Measurements from ENCODE around the gene TCP1. TPM values are rescaled to one million over a fixed set of nuclear protein-coding genes. Genes with fewer than 3 reads are reported as not detected.
A peak's percentile ranks its signal among the peaks of the same experiment; 100 is the strongest.
"Not testable (repeated sequence)": the region's sequence is repeated elsewhere in the genome, so short reads cannot be mapped to it uniquely, and the experiment has no call there.

TCP1 gene
- total and polyA plus RNA-seq, 2 experiments from 2014 or later, result 130 to 166 TPM

- Histone ChIP-seq H3K9me3 (ENCODE audit: low read depth) (no peaks in the 10 kb centered on the region), H3K4me3 (no peak overlapping the region), H3K79me2 (peaks cover under 1% of the 10 kb centered on the region), H4K20me1 (ENCODE audit: insufficient read depth, poor library complexity, severe bottlenecking) (no peaks in the 10 kb centered on the region), H3K27ac (no peak overlapping the region), H3K4me1 (ENCODE audit: insufficient read depth) (peaks cover 9% of the 10 kb centered on the region), H3K4me2 (no peak overlapping the region), H3K27me3 (no peaks in the 10 kb centered on the region), H3K36me3 (replicated peaks; ENCODE audit: insufficient read depth, low read depth) (no peaks in the 10 kb centered on the region), H3K9me2 (replicated peaks; ENCODE audit: insufficient read depth) (no peaks in the 10 kb centered on the region), H2AFZ (no peak overlapping the region)
- TF ChIP-seq, protein P1, sequence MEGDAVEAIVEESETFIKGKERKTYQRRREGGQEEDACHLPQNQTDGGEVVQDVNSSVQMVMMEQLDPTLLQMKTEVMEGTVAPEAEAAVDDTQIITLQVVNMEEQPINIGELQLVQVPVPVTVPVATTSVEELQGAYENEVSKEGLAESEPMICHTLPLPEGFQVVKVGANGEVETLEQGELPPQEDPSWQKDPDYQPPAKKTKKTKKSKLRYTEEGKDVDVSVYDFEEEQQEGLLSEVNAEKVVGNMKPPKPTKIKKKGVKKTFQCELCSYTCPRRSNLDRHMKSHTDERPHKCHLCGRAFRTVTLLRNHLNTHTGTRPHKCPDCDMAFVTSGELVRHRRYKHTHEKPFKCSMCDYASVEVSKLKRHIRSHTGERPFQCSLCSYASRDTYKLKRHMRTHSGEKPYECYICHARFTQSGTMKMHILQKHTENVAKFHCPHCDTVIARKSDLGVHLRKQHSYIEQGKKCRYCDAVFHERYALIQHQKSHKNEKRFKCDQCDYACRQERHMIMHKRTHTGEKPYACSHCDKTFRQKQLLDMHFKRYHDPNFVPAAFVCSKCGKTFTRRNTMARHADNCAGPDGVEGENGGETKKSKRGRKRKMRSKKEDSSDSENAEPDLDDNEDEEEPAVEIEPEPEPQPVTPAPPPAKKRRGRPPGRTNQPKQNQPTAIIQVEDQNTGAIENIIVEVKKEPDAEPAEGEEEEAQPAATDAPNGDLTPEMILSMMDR (IDR thresholded peaks at IDR 0.05; ENCODE audit: poor library complexity), result no peak
- TF ChIP-seq EZH2 (IDR thresholded peaks at IDR 0.05; ENCODE audit: borderline replicate concordance), result no peak
- TF ChIP-seq EZH2phosphoT487 (IDR thresholded peaks at IDR 0.05; ENCODE audit: low read depth, severe bottlenecking, unreplicated experiment), result no peak
- DNase-seq (ENCODE audit: low spot score), result no peak
- WGBS (ENCODE audit: low lambda C conversion rate, missing lambda C conversion rate), result 90% methylated on average over 8 of the region's 8 CpGs
These were observed 12.5 kb upstream of the TCP1 start for GRCh38 chr6:159801935-159802334.

DNA sequence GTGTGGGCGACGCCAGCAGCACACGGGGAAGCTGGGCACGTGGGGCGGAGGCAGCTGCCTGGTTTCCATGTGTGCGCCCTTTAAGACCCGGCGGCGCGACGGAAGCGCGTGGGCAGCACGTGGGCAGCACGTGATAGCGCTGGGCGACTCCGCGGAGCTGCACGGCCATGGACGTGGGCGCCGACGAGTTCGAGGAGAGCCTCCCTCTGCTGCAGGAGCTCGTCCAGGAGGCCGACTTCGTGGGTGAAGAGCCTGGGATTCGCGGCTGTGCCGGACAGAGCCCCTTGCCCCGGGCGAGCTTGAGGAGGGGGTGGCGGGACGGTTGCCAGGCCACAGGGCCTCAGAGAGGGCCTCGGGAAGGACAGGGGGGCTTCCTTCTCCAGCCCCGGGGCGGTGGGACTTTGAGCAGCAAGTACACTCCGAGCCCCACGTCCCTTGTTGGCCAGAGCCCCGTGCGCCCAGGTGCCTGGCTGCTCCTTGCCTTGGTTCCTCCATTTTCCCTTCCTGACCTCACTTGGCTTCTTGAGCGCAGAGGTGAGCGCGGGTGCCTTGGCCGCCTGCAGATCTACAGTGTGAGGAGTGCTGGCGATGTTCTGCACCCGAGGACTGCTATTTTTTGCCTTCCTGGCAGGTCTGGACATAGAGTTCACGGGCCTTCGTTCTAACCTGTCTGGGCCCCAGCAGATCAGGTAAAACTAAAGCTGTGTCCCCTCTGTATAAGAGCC lies 10.9 kb upstream of the TCP1 start, which contains the start of gene PNLDC1:
Gene PNLDC1, plus strand, starts transcription at position 136 of the 725 bp plus-strand sequence. Its CDS starts 32 bp downstream, at position 168.
- no peak within 1 kb of the TSS for H3K4me3 ChIP-seq
- DNase-seq (ENCODE audit: low spot score), result no peak
- no peak for TF ChIP-seq EZH2phosphoT487 (IDR thresholded peaks at IDR 0.05; ENCODE audit: low read depth, severe bottlenecking, unreplicated experiment)
- TF ChIP-seq, protein P1 (IDR thresholded peaks at IDR 0.05; ENCODE audit: poor library complexity), result no peak
- TF ChIP-seq EZH2 (IDR thresholded peaks at IDR 0.05; ENCODE audit: borderline replicate concordance), result no peak
- no peak within 1 kb of the TSS for H3K4me2 ChIP-seq
- no peak within 1 kb of the TSS for H2AFZ ChIP-seq
- H4K20me1 ChIP-seq (ENCODE audit: insufficient read depth, poor library complexity, severe bottlenecking), result no peaks in the 10 kb centered on the region
- no peaks in the 10 kb centered on the region for H3K9me2 ChIP-seq (replicated peaks; ENCODE audit: insufficient read depth)
- 95% methylated on average over 19 of the region's 50 CpGs for WGBS (ENCODE audit: low lambda C conversion rate, missing lambda C conversion rate)
- no peaks in the 10 kb centered on the region for H3K36me3 ChIP-seq (replicated peaks; ENCODE audit: insufficient read depth, low read depth)
- no peaks in the 10 kb centered on the region for H3K27me3 ChIP-seq
- peaks cover 7% of the 10 kb centered on the region for H3K4me1 ChIP-seq (ENCODE audit: insufficient read depth)
- H3K79me2 ChIP-seq, result peaks cover 12% of the 10 kb centered on the region
- no peaks in the 10 kb centered on the region for H3K9me3 ChIP-seq (ENCODE audit: low read depth)
- no peak within 1 kb of the TSS for H3K27ac ChIP-seq

GRCh38 chr6:159797554-159797953 lies 8.2 kb upstream of the TCP1 start:
- Histone ChIP-seq H2AFZ (no peak overlapping the region), H3K79me2 (peaks cover 32% of the 10 kb centered on the region), H3K9me2 (replicated peaks; ENCODE audit: insufficient read depth) (no peaks in the 10 kb centered on the region), H3K4me2 (no peak overlapping the region), H3K36me3 (replicated peaks; ENCODE audit: insufficient read depth, low read depth) (no peaks in the 10 kb centered on the region), H3K27me3 (no peaks in the 10 kb centered on the region), H4K20me1 (ENCODE audit: insufficient read depth, poor library complexity, severe bottlenecking) (no peaks in the 10 kb centered on the region), H3K4me1 (ENCODE audit: insufficient read depth) (peaks cover 14% of the 10 kb centered on the region), H3K9me3 (ENCODE audit: low read depth) (no peaks in the 10 kb centered on the region), H3K4me3 (no peak overlapping the region), H3K27ac (no peak overlapping the region)
- TF ChIP-seq EZH2 (IDR thresholded peaks at IDR 0.05; ENCODE audit: borderline replicate concordance), result no peak
- TF ChIP-seq EZH2phosphoT487 (IDR thresholded peaks at IDR 0.05; ENCODE audit: low read depth, severe bottlenecking, unreplicated experiment), result no peak
- TF ChIP-seq, protein P1 (IDR thresholded peaks at IDR 0.05; ENCODE audit: poor library complexity), result no peak
- 97% methylated on average over 1 of the region's 1 CpG for WGBS (ENCODE audit: low lambda C conversion rate, missing lambda C conversion rate)
- no peak for DNase-seq (ENCODE audit: low spot score)

- not testable (repeated sequence) for H3K36me3 ChIP-seq (replicated peaks; ENCODE audit: insufficient read depth, low read depth); H3K9me3 ChIP-seq (ENCODE audit: low read depth); H3K27me3 ChIP-seq; H4K20me1 ChIP-seq (ENCODE audit: insufficient read depth, poor library complexity, severe bottlenecking); H3K9me2 ChIP-seq (replicated peaks; ENCODE audit: insufficient read depth); H3K4me2 ChIP-seq; DNase-seq (ENCODE audit: low spot score); H2AFZ ChIP-seq; H3K4me3 ChIP-seq
- WGBS (ENCODE audit: low lambda C conversion rate, missing lambda C conversion rate), result 76% methylated on average over 8 of the region's 8 CpGs
- Histone ChIP-seq H3K79me2 (peaks cover 51% of the 10 kb centered on the region), H3K27ac (peak overlapping the region; percentile 90), H3K4me1 (ENCODE audit: insufficient read depth) (peaks cover 24% of the 10 kb centered on the region)
These were observed 5.6 kb upstream of the TCP1 start for GRCh38 chr6:159794976-159795375.

Data from hepatocyte (in vitro differentiated cells).